Transverse colon (tissue), 4 donors: Measurements from ENCODE around the gene SENP3.

Experiments
- POLR2A ChIP-seq: fragments of 450-650 bp; IDR thresholded peaks from one replicate; pipeline ENCODE4 v1.6.1; 2016; ENCODE audit warnings: antibody characterized with exemption, mild to moderate bottlenecking, moderate library complexity
- POLR2AphosphoS5 ChIP-seq, 3 donors: sonication (generic); formaldehyde crosslinking; IDR thresholded peaks; one replicate each; pipeline ENCODE4 v1.6.1; 2016; ENCODE audit warnings: antibody characterized with exemption in 3 of 3
- TF ChIP-seq, protein P1 (sequence below), 5 experiments: fragments of 200-600 bp in 3 of 5; fragments of 450-650 bp in 2 of 5; sonication (generic) in 3 of 5; IDR thresholded peaks; 1 replicate in 2 of 5; 2 replicates in 3 of 5; pipeline ENCODE4 v1.5.1; 2016 to 2017; ENCODE audit warnings: antibody characterized with exemption in 5 of 5, inconsistent platforms in 3 of 5, mild to moderate bottlenecking in 2 of 5, moderate library complexity in 1 of 5

DNA sequence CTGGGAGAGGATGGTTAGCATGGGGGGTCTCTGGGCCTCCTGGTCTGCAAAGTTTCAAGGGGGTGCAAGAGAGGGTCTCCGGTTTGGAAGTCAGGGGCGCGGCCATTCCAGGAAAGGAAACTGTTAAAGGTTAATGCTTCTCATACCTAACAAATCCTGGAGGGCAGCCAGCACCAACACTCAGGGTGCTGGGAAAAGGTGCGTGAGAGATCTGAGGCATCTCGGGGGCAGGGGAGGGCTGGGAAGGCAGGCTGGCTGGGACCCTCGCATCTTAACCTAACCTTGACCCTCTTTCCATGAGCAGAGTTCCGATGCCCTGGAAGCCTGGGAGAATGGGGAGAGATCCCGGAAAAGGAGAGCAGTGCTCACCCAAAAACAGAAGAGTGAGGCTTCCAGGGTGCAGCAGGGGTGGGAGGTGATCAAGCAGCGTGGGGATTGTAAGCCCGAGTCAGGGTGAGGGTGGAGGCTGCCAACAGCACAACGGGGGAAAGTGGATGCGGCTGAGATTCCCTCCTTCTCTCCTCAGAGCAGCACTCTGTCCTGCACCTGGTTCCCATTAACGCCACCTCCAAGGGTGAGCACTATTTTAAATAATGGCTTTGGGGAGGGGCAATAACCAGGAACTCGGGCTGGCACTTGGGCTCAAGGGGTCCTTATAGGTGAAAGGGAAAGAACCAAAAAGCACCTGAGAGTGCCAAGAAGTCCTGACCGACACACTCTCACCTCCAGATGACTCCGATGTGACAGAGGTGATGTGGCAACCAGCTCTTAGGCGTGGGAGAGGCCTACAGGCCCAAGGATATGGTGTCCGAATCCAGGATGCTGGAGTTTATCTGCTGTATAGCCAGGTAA is 2.2 kb upstream of the SENP3 start:
- TF ChIP-seq, protein P1, sequence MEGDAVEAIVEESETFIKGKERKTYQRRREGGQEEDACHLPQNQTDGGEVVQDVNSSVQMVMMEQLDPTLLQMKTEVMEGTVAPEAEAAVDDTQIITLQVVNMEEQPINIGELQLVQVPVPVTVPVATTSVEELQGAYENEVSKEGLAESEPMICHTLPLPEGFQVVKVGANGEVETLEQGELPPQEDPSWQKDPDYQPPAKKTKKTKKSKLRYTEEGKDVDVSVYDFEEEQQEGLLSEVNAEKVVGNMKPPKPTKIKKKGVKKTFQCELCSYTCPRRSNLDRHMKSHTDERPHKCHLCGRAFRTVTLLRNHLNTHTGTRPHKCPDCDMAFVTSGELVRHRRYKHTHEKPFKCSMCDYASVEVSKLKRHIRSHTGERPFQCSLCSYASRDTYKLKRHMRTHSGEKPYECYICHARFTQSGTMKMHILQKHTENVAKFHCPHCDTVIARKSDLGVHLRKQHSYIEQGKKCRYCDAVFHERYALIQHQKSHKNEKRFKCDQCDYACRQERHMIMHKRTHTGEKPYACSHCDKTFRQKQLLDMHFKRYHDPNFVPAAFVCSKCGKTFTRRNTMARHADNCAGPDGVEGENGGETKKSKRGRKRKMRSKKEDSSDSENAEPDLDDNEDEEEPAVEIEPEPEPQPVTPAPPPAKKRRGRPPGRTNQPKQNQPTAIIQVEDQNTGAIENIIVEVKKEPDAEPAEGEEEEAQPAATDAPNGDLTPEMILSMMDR (IDR thresholded peaks at IDR 0.05), result no peak
- TF ChIP-seq POLR2AphosphoS5 (IDR thresholded peaks at IDR 0.05) (no peak), POLR2A (no peak)
